Activated CD8-positive, alpha-beta memory T cell treated with anti-CD3 and anti-CD28 coated beads, Interleukin-2, amount 10 ng/mL, durations not matched to agents 7 days and 5 days (primary cell): ENCODE results near the gene TMEM263. TPM values are rescaled to one million over a fixed set of nuclear protein-coding genes. Genes with fewer than 3 reads are reported as not detected.

ENCODE experiments used
- ATAC-seq: fragments of 150-1000 bp; cut with Tn5 transposase; one replicate; pipeline ENCODE4 v1.10.0; 2021; ENCODE audit warnings: moderate library complexity
- CTCF ChIA-PET: fragments of 350-600 bp; sonication (Branson Sonifier 250); formaldehyde crosslinking; loops from one replicate; lab custom pipeline; 2021; ENCODE audit warnings: antibody characterized with exemption; lab: Charles Lee
- DNase-seq: peaks from one replicate; pipeline ENCODE4 v3.0.0-alpha.2; 2020
- H3K27ac Mint-ChIP-seq: one replicate; pipeline ENCODE4 v1.8.0; 2021; ENCODE audit warnings: mild to moderate bottlenecking, mixed read lengths
- H3K27me3 Mint-ChIP-seq: one replicate; pipeline ENCODE4 v1.8.0; 2021; ENCODE audit warnings: mixed read lengths
- H3K36me3 Mint-ChIP-seq: one replicate; pipeline ENCODE4 v1.8.0; 2021; ENCODE audit warnings: mild to moderate bottlenecking, mixed read lengths
- H3K4me1 Mint-ChIP-seq: one replicate; pipeline ENCODE4 v1.8.0; 2021; ENCODE audit warnings: mixed read lengths
- H3K4me3 Mint-ChIP-seq: one replicate; pipeline ENCODE4 v1.8.0; 2021; ENCODE audit warnings: mild to moderate bottlenecking, moderate library complexity, mixed read lengths
- H3K9me3 Mint-ChIP-seq: one replicate; pipeline ENCODE4 v1.8.0; 2022; ENCODE audit warnings: low read depth, mixed read lengths
- total RNA-seq, 2 experiments: library from RNA; stranded (reverse); gene quantifications; one replicate each; pipeline ENCODE4 v1.2.3, GENCODE V29; 2021

Gene TMEM263
- total RNA-seq, 2 experiments from 2014 or later, result 18.9 to 28.8 TPM

DNA sequence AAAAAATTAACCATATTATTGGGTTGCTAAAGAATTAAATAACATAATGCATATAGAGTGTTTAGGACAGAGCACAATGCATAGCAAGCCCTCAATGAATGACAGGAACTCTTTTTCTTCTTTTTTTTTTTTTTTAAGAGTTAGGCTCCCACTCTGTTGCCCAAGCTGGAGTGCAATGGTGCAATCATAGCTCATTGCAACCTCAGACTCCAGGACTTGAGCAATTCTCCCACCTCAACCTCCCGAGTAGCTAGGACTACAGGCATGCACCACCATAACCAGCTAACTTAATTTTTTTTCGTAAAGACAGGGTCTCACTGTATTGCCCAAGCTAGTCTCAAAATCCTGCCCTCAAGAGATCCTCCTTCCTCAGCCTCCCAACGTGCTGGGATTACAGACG, 51.7 kb downstream of the TMEM263 start:
- DNase-seq, result no peak
- CTCF ChIA-PET, result no interaction called here
- Mint-ChIP-seq H3K4me1 (no peaks in the 10 kb centered on the region), H3K27ac (no peak overlapping the region), H3K9me3 (peaks cover 2% of the 10 kb centered on the region), H3K27me3 (no peaks in the 10 kb centered on the region), H3K4me3 (no peak overlapping the region), H3K36me3 (peaks cover 3% of the 10 kb centered on the region)
- no peak for ATAC-seq

DNA sequence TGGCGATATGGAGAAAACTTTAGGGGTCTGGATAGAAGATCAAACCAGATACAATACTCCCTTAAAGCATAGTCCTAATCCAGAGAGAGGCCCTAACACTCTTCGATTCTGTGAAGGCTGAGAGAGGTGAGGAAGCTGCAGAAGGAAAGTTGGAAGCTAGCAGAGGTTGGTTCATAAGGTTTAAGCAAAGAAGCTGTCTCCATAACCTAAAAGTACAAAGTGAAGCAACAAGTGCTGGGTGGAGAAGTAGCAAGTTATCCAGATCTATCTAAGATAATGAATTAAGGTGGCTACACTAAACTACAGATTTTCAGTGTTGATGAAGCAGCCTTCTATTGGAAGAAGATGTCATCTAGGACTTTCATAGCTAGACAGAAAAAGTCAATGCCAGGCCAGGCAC, 55.8 kb downstream of the TMEM263 start:
- ATAC-seq (no peak), DNase-seq (no peak)
- Mint-ChIP-seq H3K36me3 (no peaks in the 10 kb centered on the region), H3K4me3 (no peak overlapping the region), H3K27ac (no peak overlapping the region), H3K27me3 (no peaks in the 10 kb centered on the region), H3K9me3 (peaks cover 2% of the 10 kb centered on the region), H3K4me1 (no peaks in the 10 kb centered on the region)
- CTCF ChIA-PET, result no interaction called here

DNA sequence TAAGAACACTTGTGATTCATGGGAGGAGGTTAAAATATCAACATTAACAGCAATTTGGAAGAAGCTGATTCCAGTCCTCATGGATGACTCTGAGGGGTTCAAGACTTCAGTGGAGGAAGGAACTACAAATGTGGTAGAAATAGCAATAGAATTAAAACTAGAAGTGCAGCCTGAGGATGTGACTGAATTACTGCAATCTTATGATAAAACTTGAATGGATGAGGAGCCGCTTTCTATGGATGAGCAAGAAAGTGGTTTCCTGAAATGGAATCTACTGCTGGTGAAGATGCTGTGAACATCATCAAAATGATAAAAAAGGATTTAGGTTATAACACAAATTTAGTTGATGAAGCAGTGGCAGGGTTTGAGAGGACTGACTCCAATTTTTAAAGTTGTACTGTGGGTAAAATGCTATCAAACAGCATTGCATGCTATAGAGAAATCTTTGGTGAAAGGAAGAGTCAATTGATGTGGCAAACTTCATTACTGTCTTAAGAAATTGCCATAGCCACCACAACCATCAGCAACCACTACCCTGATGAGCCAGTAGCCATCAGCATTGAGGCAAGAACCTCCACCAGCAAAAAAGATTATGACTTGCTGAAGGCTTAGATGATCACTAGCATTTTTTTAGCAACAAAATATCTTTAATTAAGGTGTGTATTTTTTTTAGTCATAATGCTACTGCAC, 57.2 kb downstream of the TMEM263 start:
- DNase-seq, result no peak
- no peak for ATAC-seq
- H3K36me3 Mint-ChIP-seq, result peaks cover 4% of the 10 kb centered on the region
- peaks cover 2% of the 10 kb centered on the region for H3K9me3 Mint-ChIP-seq
- no peaks in the 10 kb centered on the region for H3K27me3 Mint-ChIP-seq
- no peak overlapping the region for H3K27ac Mint-ChIP-seq
- no peaks in the 10 kb centered on the region for H3K4me1 Mint-ChIP-seq
- CTCF ChIA-PET, result no interaction called here
- H3K4me3 Mint-ChIP-seq, result no peak overlapping the region

DNA sequence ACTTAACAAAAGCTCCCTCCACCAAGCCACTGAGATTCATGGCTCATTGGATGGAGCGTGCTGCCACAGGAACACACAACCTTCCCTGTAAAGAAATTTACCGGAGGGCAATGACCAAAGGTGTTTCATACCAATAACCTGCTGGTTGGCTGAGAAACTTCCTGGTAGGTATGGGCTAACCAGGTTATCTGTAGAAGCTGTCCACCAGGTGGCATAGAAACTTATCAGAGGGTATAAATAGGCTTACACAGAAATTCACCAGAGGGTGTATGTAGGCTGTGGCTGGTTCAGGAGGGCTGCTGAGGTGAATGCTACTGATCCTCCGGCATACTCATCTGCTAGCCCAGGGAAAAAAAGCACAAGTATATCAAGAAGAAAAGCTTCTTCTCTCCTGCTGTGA, 58.3 kb downstream of the TMEM263 start:
- H3K27me3 Mint-ChIP-seq, result no peaks in the 10 kb centered on the region
- H3K27ac Mint-ChIP-seq, result no peak overlapping the region
- H3K9me3 Mint-ChIP-seq, result no peaks in the 10 kb centered on the region
- DNase-seq (no peak), ATAC-seq (peak; percentile 45)
- CTCF ChIA-PET, result interaction anchor here (0.7 kb wide), 1 partner anchor 14 kb away, joined by 3 read pairs; no protein-coding TSS in a partner anchor
- H3K4me3 Mint-ChIP-seq, result no peak overlapping the region
- H3K36me3 Mint-ChIP-seq, result peaks cover 4% of the 10 kb centered on the region
- no peaks in the 10 kb centered on the region for H3K4me1 Mint-ChIP-seq

GRCh38 chr12:107017042-107017441, 61.3 kb downstream of the TMEM263 start:
- no peak for ATAC-seq
- H3K9me3 Mint-ChIP-seq, result no peaks in the 10 kb centered on the region
- no peaks in the 10 kb centered on the region for H3K27me3 Mint-ChIP-seq

GRCh38 chr12:107019546-107019945, 63.8 kb downstream of the TMEM263 start:
- Mint-ChIP-seq H3K9me3 (no peaks in the 10 kb centered on the region), H3K4me1 (no peaks in the 10 kb centered on the region), H3K4me3 (no peak overlapping the region), H3K27ac (no peak overlapping the region), H3K27me3 (no peaks in the 10 kb centered on the region), H3K36me3 (peaks cover 10% of the 10 kb centered on the region)
- ATAC-seq, result no peak
- no peak for DNase-seq
- CTCF ChIA-PET, result no interaction called here

More at GRCh38 chr12:107017042-107017441, 61.3 kb downstream of the TMEM263 start:
- Mint-ChIP-seq H3K4me1 (no peaks in the 10 kb centered on the region), H3K36me3 (peaks cover 10% of the 10 kb centered on the region), H3K4me3 (no peak overlapping the region), H3K27ac (no peak overlapping the region)
- CTCF ChIA-PET, result no interaction called here
- DNase-seq, result no peak

Other genes with a start within 250 kb of the TMEM263 start
- 10 to 100 TPM; 14.2 to 15.0 TPM for gene RIC8B, start 181.2 kb upstream of the TMEM263 start, total RNA-seq
- 1 to 10 TPM; 5.6 to 6.9 TPM for gene MTERF2, start 31.2 kb downstream of the TMEM263 start, total RNA-seq
- 10 to 100 TPM; 15.2 to 20.6 TPM for gene CRY1, start 137.6 kb downstream of the TMEM263 start, total RNA-seq